A673 (cell line): ENCODE data around the gene KLKB1.

ENCODE experiments used
- CTCF ChIP-seq: fragments of 300-800, 200-600 bp; sonication (generic); conservative IDR thresholded peaks from 2 replicates; pipeline ENCODE4 v1.5.1; 2017; ENCODE audit warnings: low read depth, mild to moderate bottlenecking, antibody characterized with exemption, low read length, moderate library complexity, mixed read lengths
- EZH2 ChIP-seq: fragments of 200-600 bp; sonication (generic); IDR thresholded peaks from 2 replicates; pipeline ENCODE4 v1.6.1; 2017; ENCODE audit warnings: borderline replicate concordance, low read depth, mild to moderate bottlenecking, mixed read lengths, antibody characterized with exemption, low read length; ENCODE audit not compliant: poor library complexity, severe bottlenecking

GRCh38 chr4:186291256-186291890 lies 64.1 kb downstream of the KLKB1 start:
- TF ChIP-seq CTCF (no peak), EZH2 (no peak)
